DOHH2 (cell line): Measurements from ENCODE around the gene THAP12.

ENCODE experiments used
- CTCF ChIP-seq: fragments of 200-600 bp; sonication (generic); IDR thresholded peaks from one replicate; pipeline ENCODE4 v1.5.1; 2014; ENCODE audit warnings: antibody characterized with exemption, mild to moderate bottlenecking, low read depth, low read length; ENCODE audit not compliant: poor library complexity, severe bottlenecking
- EZH2phosphoT487 ChIP-seq: fragments of 200-600 bp; sonication (generic); IDR thresholded peaks from 2 replicates; pipeline ENCODE4 v1.6.1; 2017; ENCODE audit warnings: borderline replicate concordance, mild to moderate bottlenecking, antibody characterized with exemption, low read length, moderate library complexity, mixed read lengths

GRCh38 chr11:76335842-76336241, 45.1 kb downstream of the THAP12 start:
- TF ChIP-seq CTCF: no peak
- TF ChIP-seq EZH2phosphoT487: no peak
